HL-60 (cell line): ENCODE results near the gene KRABD2.

Experiments
- GABPA ChIP-seq: IDR thresholded peaks from 2 replicates; pipeline ENCODE4 v1.6.1; 2012; ENCODE audit warnings: low read depth
- TF ChIP-seq, protein P1 (sequence below): IDR thresholded peaks from one replicate; pipeline ENCODE4 v1.5.1; 2011; ENCODE audit warnings: low read length, control low read depth, inconsistent platforms; ENCODE audit not compliant: insufficient read depth

DNA sequence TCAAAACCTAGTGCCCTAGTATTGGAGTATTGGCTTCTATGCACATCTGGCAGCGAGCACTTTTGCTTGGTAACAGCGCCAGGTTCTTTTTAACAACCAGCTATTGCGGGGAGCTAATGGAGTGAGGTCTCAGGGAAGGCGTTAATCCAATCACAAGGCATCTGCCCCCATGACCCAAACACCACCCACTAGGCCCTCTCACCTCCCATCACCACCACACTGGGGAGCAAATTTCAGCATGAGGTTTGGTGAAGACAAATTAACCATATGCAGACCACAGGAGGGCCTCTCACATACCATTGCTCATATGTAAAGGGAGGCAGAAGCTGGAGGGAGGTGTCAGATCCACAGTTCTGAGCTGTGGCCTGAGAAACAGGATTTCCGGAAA, 37.8 kb downstream of the KRABD2 start:
- TF ChIP-seq, protein P1, sequence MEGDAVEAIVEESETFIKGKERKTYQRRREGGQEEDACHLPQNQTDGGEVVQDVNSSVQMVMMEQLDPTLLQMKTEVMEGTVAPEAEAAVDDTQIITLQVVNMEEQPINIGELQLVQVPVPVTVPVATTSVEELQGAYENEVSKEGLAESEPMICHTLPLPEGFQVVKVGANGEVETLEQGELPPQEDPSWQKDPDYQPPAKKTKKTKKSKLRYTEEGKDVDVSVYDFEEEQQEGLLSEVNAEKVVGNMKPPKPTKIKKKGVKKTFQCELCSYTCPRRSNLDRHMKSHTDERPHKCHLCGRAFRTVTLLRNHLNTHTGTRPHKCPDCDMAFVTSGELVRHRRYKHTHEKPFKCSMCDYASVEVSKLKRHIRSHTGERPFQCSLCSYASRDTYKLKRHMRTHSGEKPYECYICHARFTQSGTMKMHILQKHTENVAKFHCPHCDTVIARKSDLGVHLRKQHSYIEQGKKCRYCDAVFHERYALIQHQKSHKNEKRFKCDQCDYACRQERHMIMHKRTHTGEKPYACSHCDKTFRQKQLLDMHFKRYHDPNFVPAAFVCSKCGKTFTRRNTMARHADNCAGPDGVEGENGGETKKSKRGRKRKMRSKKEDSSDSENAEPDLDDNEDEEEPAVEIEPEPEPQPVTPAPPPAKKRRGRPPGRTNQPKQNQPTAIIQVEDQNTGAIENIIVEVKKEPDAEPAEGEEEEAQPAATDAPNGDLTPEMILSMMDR, result no peak
- TF ChIP-seq GABPA, result no peak
